ENCODE data around the gene RNF130.

Gene RNF130

GRCh38 chr5:179953987-179954386 is 117.6 kb downstream of the RNF130 start:
- Histone ChIP-seq H3K4me1 (ENCODE audit: insufficient read depth, low read length) (no peaks in the 10 kb centered on the region), H3K9ac (ENCODE audit: low read depth, low read length) (no peak overlapping the region), H3K27me3 (ENCODE audit: insufficient read depth, low read length) (no peaks in the 10 kb centered on the region), H3K9me3 (ENCODE audit: insufficient read depth, low read depth, low read length) (no peaks in the 10 kb centered on the region), H3K27ac (ENCODE audit: low read length) (no peak overlapping the region), H3K4me3 (ENCODE audit: low read length) (no peak overlapping the region), H3K36me3 (ENCODE audit: insufficient read depth, low read depth, low read length) (peaks cover 33% of the 10 kb centered on the region)

GRCh38 chr5:179936976-179937681 is 134.4 kb downstream of the RNF130 start:
- no peak overlapping the region for H3K9ac ChIP-seq (ENCODE audit: low read depth, low read length)
- no peaks in the 10 kb centered on the region for H3K9me3 ChIP-seq (ENCODE audit: insufficient read depth, low read depth, low read length)
- no peaks in the 10 kb centered on the region for H3K27me3 ChIP-seq (ENCODE audit: insufficient read depth, low read length)
- no peaks in the 10 kb centered on the region for H3K36me3 ChIP-seq (ENCODE audit: insufficient read depth, low read depth, low read length)
- no peaks in the 10 kb centered on the region for H3K4me1 ChIP-seq (ENCODE audit: insufficient read depth, low read length)
- H3K4me3 ChIP-seq (ENCODE audit: low read length) = no peak overlapping the region
- no peak overlapping the region for H3K27ac ChIP-seq (ENCODE audit: low read length)

- Histone ChIP-seq H3K27ac (ENCODE audit: low read length) (no peak overlapping the region), H3K27me3 (ENCODE audit: insufficient read depth, low read length) (no peaks in the 10 kb centered on the region), H3K4me3 (ENCODE audit: low read length) (no peak overlapping the region), H3K4me1 (ENCODE audit: insufficient read depth, low read length) (no peaks in the 10 kb centered on the region), H3K9me3 (ENCODE audit: insufficient read depth, low read depth, low read length) (no peaks in the 10 kb centered on the region), H3K9ac (ENCODE audit: low read depth, low read length) (no peak overlapping the region), H3K36me3 (ENCODE audit: insufficient read depth, low read depth, low read length) (no peaks in the 10 kb centered on the region)
Observed at GRCh38 chr5:179930788-179931473, 140.6 kb downstream of the RNF130 start.

GRCh38 chr5:179927824-179928223 is 143.7 kb downstream of the RNF130 start:
- Histone ChIP-seq H3K27ac (ENCODE audit: low read length) (no peak overlapping the region), H3K4me1 (ENCODE audit: insufficient read depth, low read length) (no peaks in the 10 kb centered on the region), H3K36me3 (ENCODE audit: insufficient read depth, low read depth, low read length) (no peaks in the 10 kb centered on the region), H3K9me3 (ENCODE audit: insufficient read depth, low read depth, low read length) (no peaks in the 10 kb centered on the region), H3K27me3 (ENCODE audit: insufficient read depth, low read length) (no peaks in the 10 kb centered on the region), H3K9ac (ENCODE audit: low read depth, low read length) (no peak overlapping the region), H3K4me3 (ENCODE audit: low read length) (no peak overlapping the region)

DNA sequence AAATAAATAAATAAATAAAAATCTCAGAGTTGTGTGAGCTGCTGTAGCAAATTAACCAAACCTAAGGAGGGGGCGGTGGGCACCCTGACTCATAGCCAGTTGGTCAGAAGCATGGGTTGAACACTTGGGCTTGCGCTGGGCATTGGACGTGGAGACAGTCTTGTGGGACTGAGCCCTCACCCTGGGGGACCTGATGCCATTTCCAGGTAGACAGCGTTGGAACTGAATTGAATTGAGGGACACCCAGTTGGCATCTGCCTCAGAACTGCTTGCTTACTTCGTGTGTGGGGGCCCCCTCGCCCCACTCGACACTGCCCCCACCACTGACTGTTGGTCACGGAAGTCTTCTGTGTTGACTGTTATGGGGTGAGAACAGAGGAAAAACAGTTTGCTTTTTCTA is 144.9 kb downstream of the RNF130 start:
- no peaks in the 10 kb centered on the region for H3K36me3 ChIP-seq (ENCODE audit: insufficient read depth, low read depth, low read length)
- no peak overlapping the region for H3K27ac ChIP-seq (ENCODE audit: low read length)
- H3K4me3 ChIP-seq (ENCODE audit: low read length) = no peak overlapping the region
- H3K9ac ChIP-seq (ENCODE audit: low read depth, low read length) = no peak overlapping the region
- H3K4me1 ChIP-seq (ENCODE audit: insufficient read depth, low read length) = no peaks in the 10 kb centered on the region
- H3K9me3 ChIP-seq (ENCODE audit: insufficient read depth, low read depth, low read length) = no peaks in the 10 kb centered on the region
- H3K27me3 ChIP-seq (ENCODE audit: insufficient read depth, low read length) = no peaks in the 10 kb centered on the region

- no peaks in the 10 kb centered on the region for H3K9me3 ChIP-seq (ENCODE audit: insufficient read depth, low read depth, low read length)
- no peaks in the 10 kb centered on the region for H3K4me1 ChIP-seq (ENCODE audit: insufficient read depth, low read length)
- no peak overlapping the region for H3K27ac ChIP-seq (ENCODE audit: low read length)
- no peaks in the 10 kb centered on the region for H3K27me3 ChIP-seq (ENCODE audit: insufficient read depth, low read length)
- H3K4me3 ChIP-seq (ENCODE audit: low read length) = no peak overlapping the region
- no peak overlapping the region for H3K9ac ChIP-seq (ENCODE audit: low read depth, low read length)
- H3K36me3 ChIP-seq (ENCODE audit: insufficient read depth, low read depth, low read length) = no peaks in the 10 kb centered on the region
Observed at GRCh38 chr5:179923436-179923835, 148.1 kb downstream of the RNF130 start.

GRCh38 chr5:179920175-179920574 is 151.4 kb downstream of the RNF130 start:
- Histone ChIP-seq H3K9ac (ENCODE audit: low read depth, low read length) (no peak overlapping the region), H3K4me1 (ENCODE audit: insufficient read depth, low read length) (0 out of 2 replicates have a peak, but pooled peaks cover 2% of the 10 kb centered on the region), H3K27me3 (ENCODE audit: insufficient read depth, low read length) (no peaks in the 10 kb centered on the region), H3K9me3 (ENCODE audit: insufficient read depth, low read depth, low read length) (no peaks in the 10 kb centered on the region), H3K4me3 (ENCODE audit: low read length) (no peak overlapping the region), H3K36me3 (ENCODE audit: insufficient read depth, low read depth, low read length) (no peaks in the 10 kb centered on the region), H3K27ac (ENCODE audit: low read length) (no peak overlapping the region)

DNA sequence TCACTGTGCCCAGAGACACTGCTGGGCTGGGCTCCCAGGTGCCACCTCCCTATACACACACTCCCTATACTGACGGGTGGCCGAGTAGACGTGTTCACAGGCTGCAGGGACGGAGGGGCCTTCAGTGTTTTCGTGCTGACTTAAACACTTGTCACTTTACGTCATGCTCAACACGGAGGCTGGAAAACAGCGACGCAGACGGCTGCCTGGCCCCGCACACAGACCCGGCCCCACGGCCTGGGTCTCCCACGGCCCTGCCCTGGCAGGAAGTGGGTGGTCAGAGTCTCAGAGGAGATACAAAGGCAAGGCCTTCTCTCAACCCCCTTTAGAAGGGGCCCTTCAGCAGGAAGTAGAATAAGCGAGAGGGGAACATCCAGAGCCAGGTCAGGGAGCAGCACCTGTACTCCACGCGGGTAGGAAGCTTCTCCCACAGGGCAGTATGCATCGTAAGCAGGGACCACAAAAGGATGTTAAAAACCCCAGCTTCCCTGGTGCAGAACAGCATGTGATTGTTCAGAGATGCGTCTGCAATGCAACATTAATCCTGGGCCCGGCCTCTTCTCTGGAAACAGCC is 152.0 kb downstream of the RNF130 start:
- Histone ChIP-seq H3K4me3 (ENCODE audit: low read length) (no peak overlapping the region), H3K27me3 (ENCODE audit: insufficient read depth, low read length) (no peaks in the 10 kb centered on the region), H3K36me3 (ENCODE audit: insufficient read depth, low read depth, low read length) (no peaks in the 10 kb centered on the region), H3K9me3 (ENCODE audit: insufficient read depth, low read depth, low read length) (no peaks in the 10 kb centered on the region), H3K4me1 (ENCODE audit: insufficient read depth, low read length) (0 out of 2 replicates have a peak, but pooled peaks cover 2% of the 10 kb centered on the region), H3K27ac (ENCODE audit: low read length) (no peak overlapping the region), H3K9ac (ENCODE audit: low read depth, low read length) (no peak overlapping the region)

DNA sequence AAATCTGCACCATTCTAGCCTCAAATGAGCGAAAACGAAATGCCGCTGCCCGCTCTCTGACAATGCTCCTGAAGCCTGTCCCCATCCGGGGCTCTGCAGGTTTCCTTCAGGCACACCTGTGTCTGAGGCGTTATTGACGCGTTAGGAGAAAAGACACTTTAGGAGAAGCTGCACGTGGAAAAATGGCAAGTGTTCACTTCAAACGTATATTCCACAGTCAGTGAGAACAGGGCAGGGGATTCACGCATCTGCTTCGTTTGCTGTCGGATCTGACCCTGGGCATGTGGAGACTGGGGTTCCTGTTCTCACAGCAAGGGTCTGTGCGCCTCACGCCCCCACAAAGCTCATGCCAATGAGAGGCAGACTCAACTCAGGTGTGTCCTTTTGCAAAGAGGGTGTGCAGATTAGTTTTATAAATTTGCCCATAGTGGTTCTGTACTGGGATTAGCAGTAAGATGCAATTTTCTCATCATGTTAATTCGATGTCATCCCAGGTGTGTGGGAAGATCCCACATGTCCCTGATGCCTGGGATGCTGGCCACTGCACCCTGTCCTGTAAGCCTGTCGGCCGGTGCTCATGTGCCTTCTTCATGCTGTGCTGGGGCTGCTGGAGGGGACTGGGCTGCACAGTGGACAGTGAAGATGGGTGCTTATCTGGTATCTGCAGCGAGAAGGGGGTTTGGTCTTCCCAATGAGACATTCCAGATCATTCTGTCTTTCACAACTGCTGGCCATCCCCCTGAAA is 152.6 kb downstream of the RNF130 start:
- Histone ChIP-seq H3K4me1 (ENCODE audit: insufficient read depth, low read length) (0 out of 2 replicates have a peak, but pooled peaks cover 5% of the 10 kb centered on the region), H3K27me3 (ENCODE audit: insufficient read depth, low read length) (no peaks in the 10 kb centered on the region), H3K4me3 (ENCODE audit: low read length) (no peak overlapping the region), H3K27ac (ENCODE audit: low read length) (no peak overlapping the region), H3K36me3 (ENCODE audit: insufficient read depth, low read depth, low read length) (no peaks in the 10 kb centered on the region), H3K9ac (ENCODE audit: low read depth, low read length) (no peak overlapping the region), H3K9me3 (ENCODE audit: insufficient read depth, low read depth, low read length) (no peaks in the 10 kb centered on the region)

- 0 out of 2 replicates have a peak, but pooled peaks cover 5% of the 10 kb centered on the region for H3K4me1 ChIP-seq (ENCODE audit: insufficient read depth, low read length)
- no peak overlapping the region for H3K27ac ChIP-seq (ENCODE audit: low read length)
- no peak overlapping the region for H3K4me3 ChIP-seq (ENCODE audit: low read length)
- H3K27me3 ChIP-seq (ENCODE audit: insufficient read depth, low read length) = no peaks in the 10 kb centered on the region
- H3K9me3 ChIP-seq (ENCODE audit: insufficient read depth, low read depth, low read length) = no peaks in the 10 kb centered on the region
- no peaks in the 10 kb centered on the region for H3K36me3 ChIP-seq (ENCODE audit: insufficient read depth, low read depth, low read length)
- H3K9ac ChIP-seq (ENCODE audit: low read depth, low read length) = no peak overlapping the region
Observed at GRCh38 chr5:179916523-179916922, 155.0 kb downstream of the RNF130 start.

GRCh38 chr5:179915406-179915935 is 156.1 kb downstream of the RNF130 start:
- Histone ChIP-seq H3K4me3 (ENCODE audit: low read length) (no peak overlapping the region), H3K27ac (ENCODE audit: low read length) (no peak overlapping the region), H3K27me3 (ENCODE audit: insufficient read depth, low read length) (no peaks in the 10 kb centered on the region), H3K9me3 (ENCODE audit: insufficient read depth, low read depth, low read length) (no peaks in the 10 kb centered on the region), H3K36me3 (ENCODE audit: insufficient read depth, low read depth, low read length) (no peaks in the 10 kb centered on the region), H3K9ac (ENCODE audit: low read depth, low read length) (no peak overlapping the region), H3K4me1 (ENCODE audit: insufficient read depth, low read length) (0 out of 2 replicates have a peak, but pooled peaks cover 5% of the 10 kb centered on the region)

Measured in iPS-20b (cell line).